Thyroid gland (tissue), 4 donors: ENCODE data around the gene EHD4. TPM values are rescaled to one million over a fixed set of nuclear protein-coding genes. Genes with fewer than 3 reads are reported as not detected.

Experiments used
- DNase-seq, 2 donors: peaks; one replicate each; pipeline ENCODE4 v3.0.0-alpha.2; 2019
- H3K27ac ChIP-seq, 3 donors: fragments of 200-600 bp; sonication (generic); 1 replicate in 2 of 3; 2 replicates in 1 of 3; pipeline ENCODE4 v1.5.1; 2016 to 2019; ENCODE audit warnings: mild to moderate bottlenecking in 1 of 3, moderate library complexity in 1 of 3
- H3K27me3 ChIP-seq: fragments of 200-600 bp; sonication (generic); one replicate; pipeline ENCODE4 v1.5.1; 2019
- H3K36me3 ChIP-seq, 2 donors: fragments of 200-600 bp; sonication (generic); one replicate each; pipeline ENCODE4 v1.5.1; 2016 to 2019
- H3K4me1 ChIP-seq, 2 donors: fragments of 200-600 bp; sonication (generic); one replicate each; pipeline ENCODE4 v1.5.1; 2017 to 2019
- H3K4me3 ChIP-seq, 3 donors: fragments of 200-600 bp; sonication (generic); replicated peaks in 1 of 3; 1 replicate in 2 of 3; 2 replicates in 1 of 3; pipeline ENCODE4 v1.5.1; 2016; ENCODE audit warnings: mild to moderate bottlenecking in 1 of 3
- H3K9me3 ChIP-seq: fragments of 200-600 bp; sonication (generic); one replicate; pipeline ENCODE4 v1.5.1; 2017
- CTCF ChIP-seq, 6 experiments: fragments of 200-600 bp in 3 of 6; fragments of 450-650 bp in 3 of 6; sonication (generic) in 3 of 6; IDR thresholded peaks; one replicate each; pipeline ENCODE4 v1.5.1; 2016 to 2019; ENCODE audit warnings: antibody characterized with exemption in 6 of 6, mild to moderate bottlenecking in 2 of 6, inconsistent platforms in 1 of 6, moderate library complexity in 1 of 6
- POLR2A ChIP-seq, 2 donors: fragments of 450-650 bp; IDR thresholded peaks; one replicate each; pipeline ENCODE4 v1.6.1; 2017; ENCODE audit warnings: antibody characterized with exemption in 2 of 2, mild to moderate bottlenecking in 2 of 2, moderate library complexity in 1 of 2
- WGBS, 2 donors: methylation state at CpG; one replicate each; pipeline ENCODE4 v1.1.5; 2017; 5-methylcytosine and 5-hydroxymethylcytosine counted together
- intact Hi-C: fragments of 100-400 bp; cut with DNase I; formaldehyde crosslinking; loops from one replicate; pipeline ENCODE4 v1.15.1; 2023
- total RNA-seq, 4 donors: library from RNA; depleted of rRNA; stranded (reverse); fragments of >200 nt; gene quantifications; one replicate each; pipeline ENCODE4 v1.2.3, GENCODE V29; 2016

The EHD4 gene
- total RNA-seq, 4 donors from 2014 or later, result 29.7 to 66.7 (median 37.9) TPM

- intact Hi-C loops, result no loop called here
- H3K27ac ChIP-seq, result no peak overlapping the region
- H3K9me3 ChIP-seq, result no peaks in the 10 kb centered on the region
- H3K4me3 ChIP-seq, result no peak overlapping the region
- no peak for TF ChIP-seq CTCF (IDR thresholded peaks at IDR 0.05)
- TF ChIP-seq POLR2A (IDR thresholded peaks at IDR 0.05), result no peak
- 87 to 90% methylated on average over 13 of the region's 13 CpGs for WGBS, 2 donors
- H3K27me3 ChIP-seq, result no peaks in the 10 kb centered on the region
- no peak for DNase-seq
- peaks cover 0 to 5% of the 10 kb centered on the region in 2 donors for H3K36me3 ChIP-seq
- H3K4me1 ChIP-seq, result peaks cover 5 to 21% of the 10 kb centered on the region in 2 donors
Observed at GRCh38 chr15:41940441-41940857, 31.9 kb downstream of the EHD4 start.

GRCh38 chr15:41939986-41940385 is 32.4 kb downstream of the EHD4 start:
- WGBS, 2 donors, result 87 to 96% methylated on average over 9 of the region's 9 CpGs
- no peaks in the 10 kb centered on the region for H3K27me3 ChIP-seq
- no peak overlapping the region for H3K4me3 ChIP-seq
- TF ChIP-seq CTCF (IDR thresholded peaks at IDR 0.05) (no peak), POLR2A (IDR thresholded peaks at IDR 0.05) (no peak)
- H3K9me3 ChIP-seq, result no peaks in the 10 kb centered on the region
- peaks cover 5 to 21% of the 10 kb centered on the region in 2 donors for H3K4me1 ChIP-seq
- intact Hi-C loops, result no loop called here
- DNase-seq, result no peak
- peaks cover 0 to 5% of the 10 kb centered on the region in 2 donors for H3K36me3 ChIP-seq
- no peak overlapping the region for H3K27ac ChIP-seq

GRCh38 chr15:41937568-41937923 is 34.8 kb downstream of the EHD4 start:
- no peaks in the 10 kb centered on the region for H3K27me3 ChIP-seq
- H3K36me3 ChIP-seq, result peaks cover 0 to 5% of the 10 kb centered on the region in 2 donors
- peak overlapping the region in 1 of 3 donors; percentile 15 for H3K27ac ChIP-seq
- peaks cover 0 to 22% of the 10 kb centered on the region in 2 donors for H3K4me1 ChIP-seq
- intact Hi-C loops, result no loop called here
- H3K9me3 ChIP-seq, result no peaks in the 10 kb centered on the region
- no peak for DNase-seq
- TF ChIP-seq CTCF (IDR thresholded peaks at IDR 0.05), result no peak
- no peak for TF ChIP-seq POLR2A (IDR thresholded peaks at IDR 0.05)
- WGBS, 2 donors, result 75 to 76% methylated on average over 4 of the region's 4 CpGs
- no peak overlapping the region for H3K4me3 ChIP-seq

- H3K27ac ChIP-seq, result peak overlapping the region in 2 of 3 donors; percentile 15 to 37
- H3K4me3 ChIP-seq, result no peak overlapping the region
- WGBS, 2 donors, result 70 to 75% methylated on average over 19 of the region's 19 CpGs
- peak in 1 of 2 donors; percentile 31 for DNase-seq
- peaks cover 0 to 24% of the 10 kb centered on the region in 2 donors for H3K4me1 ChIP-seq
- peaks cover 0 to 5% of the 10 kb centered on the region in 2 donors for H3K36me3 ChIP-seq
- H3K9me3 ChIP-seq, result no peaks in the 10 kb centered on the region
- intact Hi-C loops, result no loop called here
- H3K27me3 ChIP-seq, result no peaks in the 10 kb centered on the region
- TF ChIP-seq CTCF (IDR thresholded peaks at IDR 0.05) (no peak), POLR2A (IDR thresholded peaks at IDR 0.05) (no peak)
Observed at GRCh38 chr15:41936649-41937567, 35.4 kb downstream of the EHD4 start.

- intact Hi-C loops, result no loop called here
- H3K4me1 ChIP-seq, result peaks cover 0 to 25% of the 10 kb centered on the region in 2 donors
- no peaks in the 10 kb centered on the region for H3K27me3 ChIP-seq
- no peak for DNase-seq
- 93% methylated on average over 3 of the region's 3 CpGs for WGBS, 2 donors
- no peaks in the 10 kb centered on the region for H3K9me3 ChIP-seq
- no peak overlapping the region for H3K4me3 ChIP-seq
- TF ChIP-seq POLR2A (IDR thresholded peaks at IDR 0.05), result no peak
- no peak for TF ChIP-seq CTCF (IDR thresholded peaks at IDR 0.05)
- H3K36me3 ChIP-seq, result peaks cover 0 to 5% of the 10 kb centered on the region in 2 donors
- H3K27ac ChIP-seq, result peak overlapping the region in 2 of 3 donors; percentile 15 to 37
Observed at GRCh38 chr15:41936155-41936554, 36.2 kb downstream of the EHD4 start.
